NCI-H524 treated with DMSO at 0.1 percent for 48 hours (cell line): ENCODE results near the gene DENND1A.

Experiments
- DNase-seq: peaks from one replicate; lab custom pipeline; 2025; lab: John Stamatoyannopoulos, UW

Gene DENND1A

GRCh38 chr9:123530244-123530643, 399.7 kb downstream of the DENND1A start:
- no peak for DNase-seq

DNA sequence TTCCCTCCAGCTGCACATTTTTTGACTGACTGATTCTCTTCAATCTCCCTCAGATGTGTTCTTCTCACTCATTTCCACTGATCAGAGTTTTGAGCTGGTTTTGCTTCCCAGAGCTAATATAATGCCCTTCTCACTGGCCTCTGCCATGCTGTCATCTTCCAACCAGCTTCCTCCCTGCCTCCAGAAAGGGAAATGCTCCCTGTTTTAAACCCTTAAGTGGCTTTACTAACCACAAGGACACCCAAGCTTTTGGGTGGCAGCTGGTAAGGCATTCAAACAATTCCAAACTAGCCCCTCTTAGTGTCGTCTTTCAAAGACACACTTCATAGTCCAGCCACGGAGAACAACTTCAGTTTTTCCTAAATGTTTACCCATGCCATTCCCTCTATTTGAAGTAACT, 401.4 kb downstream of the DENND1A start:
- peak; percentile 80 for DNase-seq

DNA sequence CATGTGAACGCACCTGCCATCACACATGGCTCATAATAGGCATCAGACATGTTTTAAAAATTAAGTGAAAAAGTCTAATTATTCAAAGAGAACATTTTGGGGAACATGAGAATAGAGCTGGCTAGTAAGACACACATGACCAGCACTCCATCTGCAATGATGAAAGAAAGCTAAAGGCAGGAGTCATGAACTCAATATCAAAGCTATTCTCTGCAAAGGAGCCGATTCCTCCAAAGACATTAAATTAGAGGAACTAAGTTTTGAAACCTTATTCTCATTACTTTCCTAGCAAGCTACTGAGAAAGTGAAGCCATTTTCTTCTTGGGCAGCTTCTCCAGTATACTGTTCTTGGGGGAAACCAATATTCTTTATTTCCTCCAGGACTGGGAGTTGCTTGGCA, 401.9 kb downstream of the DENND1A start:
- no peak for DNase-seq

DNA sequence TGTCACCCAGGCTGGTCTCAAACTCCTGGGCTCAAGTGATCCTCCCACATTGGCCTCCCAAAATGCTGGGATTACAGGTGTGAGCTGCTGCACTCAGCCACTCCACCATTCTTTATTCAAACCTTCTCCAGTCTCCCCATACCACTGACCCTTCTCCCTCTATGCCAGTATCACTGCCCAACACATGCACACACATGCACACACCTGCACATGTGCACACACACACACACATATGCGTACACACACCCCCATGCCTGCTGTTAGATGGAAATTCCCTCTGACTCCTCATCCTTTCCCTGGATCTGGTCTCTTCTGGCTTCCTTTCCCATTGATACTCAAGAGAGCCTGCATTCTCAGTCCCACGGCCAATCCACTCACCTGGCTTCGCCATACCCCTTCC, 404.0 kb downstream of the DENND1A start:
- DNase-seq, result no peak

DNA sequence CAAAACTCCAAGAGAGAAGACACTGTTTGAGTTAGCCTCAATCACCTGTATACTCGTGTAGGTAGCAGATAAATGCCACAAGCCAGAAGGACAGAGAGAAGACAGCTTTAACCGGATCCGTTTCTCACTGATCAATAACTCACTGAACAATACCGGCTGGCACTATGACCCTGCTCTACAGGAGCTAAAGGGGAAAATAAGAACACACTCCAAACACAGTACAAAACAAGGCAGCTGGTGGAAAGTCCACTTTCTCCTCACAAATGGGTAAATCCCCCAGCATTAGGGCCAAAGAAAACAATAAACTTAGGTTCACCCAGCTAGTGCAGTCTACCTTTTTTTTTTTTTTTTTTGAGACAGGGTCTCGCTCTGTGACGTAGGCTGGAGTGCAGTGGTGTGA, 404.5 kb downstream of the DENND1A start:
- no peak for DNase-seq

GRCh38 chr9:123524866-123525265, 405.1 kb downstream of the DENND1A start:
- DNase-seq, result no peak

DNA sequence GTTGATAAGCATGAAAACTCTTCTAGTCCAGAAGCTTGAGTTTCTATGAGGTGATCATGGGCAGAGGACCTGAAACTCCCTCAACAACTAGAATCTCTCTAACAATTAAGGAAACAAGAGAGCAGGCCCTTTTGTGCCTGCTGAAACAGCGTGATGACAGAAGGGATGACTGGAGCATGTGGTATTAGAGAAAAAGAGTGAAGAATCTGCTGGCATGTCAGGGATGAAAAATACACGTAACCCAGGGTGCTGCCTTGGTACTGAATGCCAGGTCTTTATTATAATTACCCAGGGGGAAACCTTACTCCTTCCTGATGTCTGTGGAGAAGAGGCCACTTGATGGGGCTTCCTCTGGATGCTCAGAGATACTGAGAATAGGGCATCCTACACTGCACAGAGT, 406.1 kb downstream of the DENND1A start:
- no peak for DNase-seq

DNA sequence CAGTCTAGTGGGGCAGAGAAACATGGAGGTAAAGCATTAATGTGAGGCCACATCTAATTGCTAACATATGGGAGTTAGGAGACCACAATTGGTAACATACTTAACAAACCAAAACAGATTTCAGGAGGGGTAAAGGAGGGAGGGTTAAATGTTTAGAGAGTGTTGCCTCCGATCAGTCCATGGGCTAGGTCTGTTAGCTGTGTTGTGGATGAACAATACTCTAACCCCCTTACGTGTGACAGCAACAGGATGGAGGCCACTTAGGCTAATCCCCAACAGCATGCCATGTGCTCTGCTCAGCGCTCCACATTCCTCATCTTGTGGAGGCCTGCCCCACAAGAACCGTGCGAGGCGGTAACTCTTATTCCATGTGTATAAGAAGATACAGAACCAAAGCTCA, 406.9 kb downstream of the DENND1A start:
- DNase-seq, result peak; percentile 33

GRCh38 chr9:123522251-123522650, 407.7 kb downstream of the DENND1A start:
- DNase-seq, result no peak

DNA sequence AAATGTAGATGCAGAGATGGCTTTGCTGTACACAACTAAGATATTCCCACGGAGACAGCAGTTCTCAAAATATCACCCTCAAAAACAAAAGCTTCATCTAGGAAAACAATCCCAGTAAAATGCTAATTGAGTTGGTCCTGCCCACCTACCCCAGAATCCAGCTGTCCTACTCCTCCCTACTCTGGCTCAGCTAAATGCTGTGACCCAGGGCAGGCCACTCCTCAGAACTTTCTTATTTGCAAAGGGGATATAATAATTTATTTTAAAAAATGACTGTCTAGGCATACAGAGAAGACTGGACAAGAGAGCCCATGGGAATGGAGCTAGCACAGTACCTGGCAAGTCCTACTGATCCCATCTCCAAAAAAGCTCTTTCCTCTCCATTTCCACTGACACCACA, 411.6 kb downstream of the DENND1A start:
- DNase-seq, result no peak

DNA sequence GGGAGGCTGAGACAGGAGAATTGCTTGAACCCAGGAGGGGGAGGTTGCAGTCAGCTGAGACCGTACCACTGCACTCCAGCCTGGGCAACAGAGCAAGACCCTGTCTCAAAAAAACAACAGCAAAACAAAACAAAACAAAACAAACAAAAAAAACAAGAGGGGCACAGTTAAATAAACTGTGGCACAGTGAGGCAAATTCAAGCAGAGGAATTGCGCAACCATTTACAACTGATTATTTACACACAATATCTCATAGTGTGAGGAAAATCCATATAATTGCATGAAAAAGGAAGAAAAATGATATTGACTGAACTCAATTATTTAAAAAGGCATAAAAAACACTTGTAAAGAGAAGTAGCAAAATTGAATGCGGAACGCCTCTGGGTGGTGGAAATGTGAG, 412.4 kb downstream of the DENND1A start:
- DNase-seq, result no peak

GRCh38 chr9:123514766-123515165, 415.2 kb downstream of the DENND1A start:
- no peak for DNase-seq

DNA sequence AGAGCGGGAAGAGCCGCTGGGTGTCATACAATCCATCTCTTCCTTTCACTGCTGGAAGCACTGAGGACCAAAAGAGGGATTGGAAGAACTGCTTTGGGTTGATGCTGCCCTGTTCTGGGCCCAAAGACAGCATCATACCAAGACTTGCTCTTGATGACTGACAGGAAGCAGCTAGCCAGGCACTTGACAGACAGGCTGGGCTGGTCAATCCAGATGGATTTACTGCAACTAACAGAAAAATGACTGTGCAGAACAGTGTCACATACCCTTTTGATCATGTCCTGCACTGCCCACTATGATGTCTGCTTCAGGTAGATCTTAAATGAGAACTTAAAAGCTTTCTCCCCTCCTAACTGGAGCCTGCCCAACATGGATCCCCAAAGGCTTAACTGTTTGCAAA, 416.4 kb downstream of the DENND1A start:
- no peak for DNase-seq

GRCh38 chr9:123511326-123512277, 418.3 kb downstream of the DENND1A start:
- DNase-seq, result no peak

- no peak for DNase-seq
Observed at GRCh38 chr9:123509646-123510045, 420.3 kb downstream of the DENND1A start.

- DNase-seq, result no peak
Observed at GRCh38 chr9:123508048-123508447, 421.9 kb downstream of the DENND1A start.

DNA sequence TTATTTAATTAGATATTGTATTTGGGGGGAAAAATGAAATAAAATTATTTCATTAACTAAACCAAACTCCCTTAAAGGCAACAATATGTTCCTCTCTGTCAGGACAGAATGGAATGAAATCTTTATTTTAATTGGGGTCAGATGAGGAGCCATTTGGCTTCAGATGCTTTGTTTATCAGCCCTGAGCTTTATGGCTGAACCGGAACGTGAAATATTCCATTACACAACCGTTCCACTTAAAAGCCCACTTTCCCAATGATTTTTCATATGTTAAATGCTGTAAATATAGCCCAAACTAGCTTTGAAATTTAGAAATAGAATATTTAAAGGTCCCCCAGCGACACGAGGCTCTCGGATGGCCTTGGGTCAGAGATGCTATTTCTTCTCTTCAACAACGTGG, 424.4 kb downstream of the DENND1A start:
- no peak for DNase-seq

- no peak for DNase-seq
Observed at GRCh38 chr9:123500336-123500735, 429.6 kb downstream of the DENND1A start.

GRCh38 chr9:123497830-123498229, 432.1 kb downstream of the DENND1A start:
- DNase-seq, result no peak

DNA sequence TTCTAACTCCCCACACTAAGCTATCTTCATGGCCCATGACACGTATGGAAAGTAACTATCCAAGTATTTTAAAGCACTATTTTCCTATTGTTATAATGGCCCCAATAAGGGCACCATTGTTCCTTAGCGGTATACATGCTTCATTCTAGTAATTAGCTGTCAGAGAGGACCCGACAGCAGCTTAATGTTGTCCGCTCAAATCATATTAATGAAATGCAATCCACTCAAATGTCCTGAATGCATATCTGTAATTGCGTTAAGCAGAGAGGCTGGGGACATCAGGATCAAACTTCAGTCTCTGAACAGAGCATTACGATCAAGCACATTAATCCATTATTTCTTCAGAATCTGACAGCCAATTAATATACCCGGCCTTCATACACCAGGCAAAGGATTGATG, 434.2 kb downstream of the DENND1A start:
- DNase-seq, result no peak

GRCh38 chr9:123493627-123494026, 436.3 kb downstream of the DENND1A start:
- DNase-seq, result no peak

DNA sequence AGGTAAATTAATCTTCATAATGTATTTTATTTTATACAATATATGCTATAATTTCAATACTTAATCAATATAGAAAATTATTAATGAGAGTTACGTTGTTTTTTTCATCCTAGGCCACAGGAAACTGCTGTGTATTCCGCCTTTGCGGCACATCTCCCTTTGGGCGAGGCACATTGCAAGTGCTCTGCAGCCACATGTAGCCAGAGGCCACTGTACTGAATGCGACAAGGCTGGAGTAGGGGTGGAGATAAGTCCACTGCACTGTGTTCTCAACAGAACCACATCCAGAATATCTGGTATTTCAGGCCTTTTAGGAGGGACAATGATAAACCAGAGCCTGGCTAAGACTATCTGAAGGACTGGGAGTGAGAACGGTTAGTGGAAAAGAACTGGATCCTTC, 439.2 kb downstream of the DENND1A start:
- DNase-seq, result no peak

- DNase-seq, result no peak
Observed at GRCh38 chr9:123488722-123489321, 441.1 kb downstream of the DENND1A start.
